Measurements from ENCODE around the gene SLC22A5. TPM values are rescaled to one million over a fixed set of nuclear protein-coding genes. Genes with fewer than 3 reads are reported as not detected.

Gene SLC22A5
- total RNA-seq, 4 donors from 2014 or later: 23.2 to 36.6 (median 26.3) TPM

DNA sequence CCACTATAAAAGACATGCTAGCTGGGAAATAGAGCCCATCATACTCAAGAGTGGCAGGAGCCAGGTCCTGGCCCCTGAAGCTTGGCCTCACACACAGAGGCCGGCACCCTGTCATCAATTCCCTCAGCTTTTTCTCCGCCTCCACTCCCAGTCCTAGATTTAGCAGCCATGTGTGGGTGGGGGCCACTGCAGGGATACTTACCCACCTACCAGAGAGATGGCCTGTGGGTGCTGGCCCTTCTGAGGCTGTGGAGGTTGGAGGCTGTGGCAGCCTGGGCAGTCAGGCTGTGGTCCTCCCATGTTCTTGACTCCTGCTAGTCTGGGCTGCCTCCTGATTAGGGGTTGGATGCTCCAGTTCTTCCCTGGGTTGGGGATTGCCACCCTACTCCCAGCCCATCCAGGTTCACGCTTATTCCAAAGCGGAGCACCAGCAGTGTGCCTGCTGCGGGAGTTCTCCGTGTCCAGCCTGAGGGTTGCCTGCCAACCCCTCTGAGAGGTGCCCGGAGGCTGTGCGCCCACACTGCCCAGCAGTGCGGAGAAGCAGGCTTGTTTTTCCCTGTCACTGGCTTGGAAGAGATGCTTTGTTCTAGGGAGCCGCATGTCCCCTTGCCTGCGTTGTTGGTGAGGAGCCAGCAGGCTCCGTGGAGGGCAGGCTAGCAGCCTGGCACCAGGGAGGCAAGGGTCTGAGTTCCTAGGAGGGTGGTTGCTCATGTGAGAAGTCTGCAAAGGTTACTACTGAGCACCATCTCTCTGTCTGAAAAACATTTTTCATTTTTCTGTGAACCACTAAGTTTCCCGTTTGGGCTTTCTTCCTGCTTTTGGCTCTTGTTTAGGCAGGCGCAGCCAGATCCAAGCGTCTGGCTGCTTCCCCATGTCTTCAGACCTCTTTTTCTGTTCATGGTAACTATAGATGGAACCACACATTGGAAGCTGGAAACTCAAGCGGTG lies 7.5 kb downstream of the SLC22A5 start:
- Histone ChIP-seq H3K4me1 (peaks cover 38% of the 10 kb centered on the region), H3K27me3 (no peaks in the 10 kb centered on the region), H3K27ac (no peak overlapping the region), H3K4me3 (peak overlapping the region; percentile 18), H3K9me3 (no peaks in the 10 kb centered on the region), H3K36me3 (peaks cover 3% of the 10 kb centered on the region)
- 59% methylated on average over 6 of the region's 16 CpGs for WGBS
- no peak for DNase-seq (ENCODE audit: low spot score in 2 of 2)
- TF ChIP-seq EP300 (IDR thresholded peaks at IDR 0.05): no peak
- TF ChIP-seq, protein P1, sequence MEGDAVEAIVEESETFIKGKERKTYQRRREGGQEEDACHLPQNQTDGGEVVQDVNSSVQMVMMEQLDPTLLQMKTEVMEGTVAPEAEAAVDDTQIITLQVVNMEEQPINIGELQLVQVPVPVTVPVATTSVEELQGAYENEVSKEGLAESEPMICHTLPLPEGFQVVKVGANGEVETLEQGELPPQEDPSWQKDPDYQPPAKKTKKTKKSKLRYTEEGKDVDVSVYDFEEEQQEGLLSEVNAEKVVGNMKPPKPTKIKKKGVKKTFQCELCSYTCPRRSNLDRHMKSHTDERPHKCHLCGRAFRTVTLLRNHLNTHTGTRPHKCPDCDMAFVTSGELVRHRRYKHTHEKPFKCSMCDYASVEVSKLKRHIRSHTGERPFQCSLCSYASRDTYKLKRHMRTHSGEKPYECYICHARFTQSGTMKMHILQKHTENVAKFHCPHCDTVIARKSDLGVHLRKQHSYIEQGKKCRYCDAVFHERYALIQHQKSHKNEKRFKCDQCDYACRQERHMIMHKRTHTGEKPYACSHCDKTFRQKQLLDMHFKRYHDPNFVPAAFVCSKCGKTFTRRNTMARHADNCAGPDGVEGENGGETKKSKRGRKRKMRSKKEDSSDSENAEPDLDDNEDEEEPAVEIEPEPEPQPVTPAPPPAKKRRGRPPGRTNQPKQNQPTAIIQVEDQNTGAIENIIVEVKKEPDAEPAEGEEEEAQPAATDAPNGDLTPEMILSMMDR (IDR thresholded peaks at IDR 0.05): no peak
- no peak for TF ChIP-seq POLR2A (IDR thresholded peaks at IDR 0.05)
- TF ChIP-seq POLR2AphosphoS5 (IDR thresholded peaks at IDR 0.05): no peak

DNA sequence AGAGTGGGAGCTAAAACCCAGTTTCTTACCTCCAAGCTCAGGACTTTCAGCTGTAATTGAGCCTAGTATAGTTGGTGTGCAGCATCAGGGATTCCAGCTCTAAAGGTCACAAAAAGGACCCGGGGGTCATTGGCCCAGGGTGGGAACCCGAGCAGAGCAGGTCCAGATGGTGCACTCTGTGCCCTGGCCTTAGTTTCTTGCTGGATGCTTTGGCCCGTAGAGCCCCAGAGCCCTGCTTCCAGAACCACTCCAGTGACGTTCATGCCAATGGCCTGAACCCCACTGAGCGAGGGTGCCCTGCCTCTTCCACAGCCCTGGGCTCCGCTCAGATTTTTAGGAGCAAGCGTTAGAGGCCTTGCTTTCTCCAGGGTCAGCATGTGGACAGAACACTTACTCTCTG lies 8.2 kb downstream of the SLC22A5 start:
- H3K27me3 ChIP-seq: no peaks in the 10 kb centered on the region
- no peak overlapping the region for H3K27ac ChIP-seq
- no peak overlapping the region for H3K4me3 ChIP-seq
- TF ChIP-seq EP300 (IDR thresholded peaks at IDR 0.05): no peak
- TF ChIP-seq POLR2AphosphoS5 (IDR thresholded peaks at IDR 0.05): no peak
- TF ChIP-seq, protein P1 (IDR thresholded peaks at IDR 0.05): no peak
- no peak for TF ChIP-seq POLR2A (IDR thresholded peaks at IDR 0.05)
- peaks cover 3% of the 10 kb centered on the region for H3K36me3 ChIP-seq
- DNase-seq (ENCODE audit: low spot score in 2 of 2): no peak
- peaks cover 31% of the 10 kb centered on the region for H3K4me1 ChIP-seq
- WGBS: 85% methylated on average over 6 of the region's 7 CpGs
- H3K9me3 ChIP-seq: no peaks in the 10 kb centered on the region

DNA sequence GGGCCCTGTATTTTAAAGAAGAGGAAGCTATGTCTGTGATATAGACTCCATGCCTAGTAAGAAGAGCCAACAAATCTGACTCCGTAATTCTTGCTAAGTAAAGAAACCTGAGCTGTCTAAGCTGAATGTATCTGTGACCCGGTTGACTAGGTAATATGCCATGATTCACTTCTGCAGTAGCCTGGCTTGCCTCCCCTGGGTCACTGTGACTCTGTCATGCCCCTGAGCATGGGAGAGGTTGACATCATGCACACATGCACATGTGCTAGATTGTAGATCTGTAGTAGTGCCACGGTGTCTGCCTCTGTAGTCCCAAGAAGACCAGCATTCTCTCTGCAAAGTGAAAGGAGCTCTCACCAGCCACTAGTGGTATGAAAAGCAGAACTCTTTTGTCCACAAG lies 9.1 kb downstream of the SLC22A5 start:
- H3K9me3 ChIP-seq: no peaks in the 10 kb centered on the region
- H3K4me1 ChIP-seq: peaks cover 31% of the 10 kb centered on the region
- H3K27me3 ChIP-seq: no peaks in the 10 kb centered on the region
- WGBS: 61% methylated on average over 3 of the region's 3 CpGs
- no peak overlapping the region for H3K27ac ChIP-seq
- peaks cover 3% of the 10 kb centered on the region for H3K36me3 ChIP-seq
- no peak for TF ChIP-seq POLR2AphosphoS5 (IDR thresholded peaks at IDR 0.05)
- TF ChIP-seq, protein P1 (IDR thresholded peaks at IDR 0.05): no peak
- TF ChIP-seq EP300 (IDR thresholded peaks at IDR 0.05): no peak
- no peak for TF ChIP-seq POLR2A (IDR thresholded peaks at IDR 0.05)
- no peak for DNase-seq (ENCODE audit: low spot score in 2 of 2)
- H3K4me3 ChIP-seq: no peak overlapping the region

DNA sequence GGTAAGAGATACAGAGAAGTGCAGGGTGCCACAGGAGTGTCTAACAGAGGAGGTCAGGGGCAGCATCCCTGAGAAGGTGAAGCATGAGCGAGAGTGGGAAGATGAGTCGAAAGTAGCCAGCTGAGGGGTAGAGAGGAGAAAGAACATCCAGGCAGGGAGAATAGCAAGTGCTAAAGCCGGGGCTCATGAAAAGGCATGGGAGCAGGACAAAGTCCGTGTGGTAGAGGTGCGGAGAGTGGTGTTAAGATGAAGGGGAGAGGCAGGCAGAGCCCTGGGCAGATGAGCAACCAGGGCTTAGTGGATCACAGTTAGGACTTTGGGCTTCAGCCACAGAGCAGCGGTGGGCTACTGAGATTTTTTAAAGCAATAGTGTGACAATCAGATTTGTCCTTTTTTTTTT lies 10.5 kb downstream of the SLC22A5 start:
- peaks cover 3% of the 10 kb centered on the region for H3K36me3 ChIP-seq
- no peaks in the 10 kb centered on the region for H3K27me3 ChIP-seq
- H3K27ac ChIP-seq: no peak overlapping the region
- no peak overlapping the region for H3K4me3 ChIP-seq
- H3K9me3 ChIP-seq: no peaks in the 10 kb centered on the region
- WGBS: 93% methylated on average over 6 of the region's 6 CpGs
- peaks cover 31% of the 10 kb centered on the region for H3K4me1 ChIP-seq
- TF ChIP-seq POLR2A (IDR thresholded peaks at IDR 0.05) (no peak), EP300 (IDR thresholded peaks at IDR 0.05) (no peak), POLR2AphosphoS5 (IDR thresholded peaks at IDR 0.05) (no peak)
- TF ChIP-seq, protein P1 (IDR thresholded peaks at IDR 0.05): no peak
- DNase-seq (ENCODE audit: low spot score in 2 of 2): no peak

DNA sequence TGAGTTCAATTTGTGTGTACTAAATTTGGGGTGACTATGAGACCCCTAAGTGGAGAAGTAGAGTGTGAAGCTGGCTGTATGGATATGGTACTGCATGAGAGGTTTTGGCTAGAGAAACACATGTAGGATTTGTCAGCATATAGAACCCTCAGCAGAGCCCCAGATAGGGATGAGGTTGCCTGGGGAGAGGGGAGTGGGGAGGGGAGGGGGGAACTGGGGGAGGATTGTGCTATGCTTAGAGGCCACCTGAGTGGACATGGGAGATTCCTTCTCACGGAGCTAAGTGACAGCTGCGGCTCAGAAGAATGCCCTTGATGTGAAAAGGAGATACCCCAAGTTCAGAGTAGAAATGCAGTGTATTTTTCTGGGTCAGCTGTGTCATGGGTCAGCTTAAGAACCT lies 11.2 kb downstream of the SLC22A5 start:
- Histone ChIP-seq H3K36me3 (peaks cover 3% of the 10 kb centered on the region), H3K9me3 (no peaks in the 10 kb centered on the region), H3K4me3 (no peak overlapping the region), H3K27ac (no peak overlapping the region), H3K4me1 (peaks cover 35% of the 10 kb centered on the region), H3K27me3 (no peaks in the 10 kb centered on the region)
- WGBS: 77% methylated on average over 2 of the region's 2 CpGs
- no peak for DNase-seq (ENCODE audit: low spot score in 2 of 2)
- TF ChIP-seq, protein P1 (IDR thresholded peaks at IDR 0.05): no peak
- TF ChIP-seq EP300 (IDR thresholded peaks at IDR 0.05) (no peak), POLR2A (IDR thresholded peaks at IDR 0.05) (no peak), POLR2AphosphoS5 (IDR thresholded peaks at IDR 0.05) (no peak)
